Upper lobe of left lung (tissue), 4 donors: ENCODE results near the gene LAG3.

Experiments
- CTCF ChIP-seq, 6 experiments: fragments of 450-650 bp in 4 of 6; fragments of 200-600 bp in 2 of 6; sonication (generic) in 2 of 6; IDR thresholded peaks; one replicate each; pipeline ENCODE4 v1.5.1; 2016 to 2019; ENCODE audit warnings: antibody characterized with exemption in 6 of 6
- EP300 ChIP-seq, 4 donors: sonication (generic); formaldehyde crosslinking; IDR thresholded peaks; one replicate each; pipeline ENCODE4 v1.5.1; 2017; ENCODE audit warnings: antibody characterized with exemption in 4 of 4, control low read depth in 2 of 4
- POLR2A ChIP-seq, 4 donors: fragments of 450-650 bp; IDR thresholded peaks; one replicate each; pipeline ENCODE4 v1.5.1; 2016 to 2017; ENCODE audit warnings: antibody characterized with exemption in 4 of 4, mild to moderate bottlenecking in 2 of 4
- POLR2AphosphoS5 ChIP-seq, 2 donors: sonication (generic); formaldehyde crosslinking; IDR thresholded peaks; one replicate each; pipeline ENCODE4 v1.5.1; 2017; ENCODE audit warnings: antibody characterized with exemption in 2 of 2

- TF ChIP-seq CTCF (IDR thresholded peaks at IDR 0.05) (peak; percentile 84 to 94 (median 92)), POLR2A (IDR thresholded peaks at IDR 0.05) (no peak), POLR2AphosphoS5 (IDR thresholded peaks at IDR 0.05) (peak in 1 of 2 donors; percentile 25), EP300 (IDR thresholded peaks at IDR 0.05) (no peak)
These were observed 53.2 kb downstream of the LAG3 start for GRCh38 chr12:6825398-6826124.
